Measurements from ENCODE around the gene TYSND1.

DNA sequence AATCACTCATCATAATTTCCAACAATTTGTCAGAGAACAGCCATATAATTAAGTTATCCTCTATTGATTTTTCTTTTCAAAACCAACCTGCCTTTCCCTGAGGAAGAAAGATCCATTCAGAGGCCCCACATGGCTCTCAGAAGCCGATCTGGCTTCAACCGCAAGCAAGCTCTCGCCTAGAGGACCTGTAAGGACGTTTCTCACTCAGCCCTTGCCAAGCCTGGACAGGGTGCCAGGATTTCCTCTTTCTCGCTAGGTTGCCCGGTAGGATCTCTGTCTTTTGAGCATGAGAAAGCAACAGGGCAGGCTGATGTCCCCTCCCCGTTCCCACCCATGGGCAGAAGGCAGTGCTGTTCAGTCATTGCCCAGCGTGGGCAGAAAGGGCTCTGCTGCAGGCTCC, 26.9 kb downstream of the TYSND1 start:
- TF ChIP-seq, protein P1, sequence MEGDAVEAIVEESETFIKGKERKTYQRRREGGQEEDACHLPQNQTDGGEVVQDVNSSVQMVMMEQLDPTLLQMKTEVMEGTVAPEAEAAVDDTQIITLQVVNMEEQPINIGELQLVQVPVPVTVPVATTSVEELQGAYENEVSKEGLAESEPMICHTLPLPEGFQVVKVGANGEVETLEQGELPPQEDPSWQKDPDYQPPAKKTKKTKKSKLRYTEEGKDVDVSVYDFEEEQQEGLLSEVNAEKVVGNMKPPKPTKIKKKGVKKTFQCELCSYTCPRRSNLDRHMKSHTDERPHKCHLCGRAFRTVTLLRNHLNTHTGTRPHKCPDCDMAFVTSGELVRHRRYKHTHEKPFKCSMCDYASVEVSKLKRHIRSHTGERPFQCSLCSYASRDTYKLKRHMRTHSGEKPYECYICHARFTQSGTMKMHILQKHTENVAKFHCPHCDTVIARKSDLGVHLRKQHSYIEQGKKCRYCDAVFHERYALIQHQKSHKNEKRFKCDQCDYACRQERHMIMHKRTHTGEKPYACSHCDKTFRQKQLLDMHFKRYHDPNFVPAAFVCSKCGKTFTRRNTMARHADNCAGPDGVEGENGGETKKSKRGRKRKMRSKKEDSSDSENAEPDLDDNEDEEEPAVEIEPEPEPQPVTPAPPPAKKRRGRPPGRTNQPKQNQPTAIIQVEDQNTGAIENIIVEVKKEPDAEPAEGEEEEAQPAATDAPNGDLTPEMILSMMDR (IDR thresholded peaks at IDR 0.05; ENCODE audit: insufficient read depth, low read length, poor library complexity, severe bottlenecking): no peak
- no peak for TF ChIP-seq EZH2phosphoT487 (conservative IDR thresholded peaks at IDR 0.05; ENCODE audit: low read length)

All from SU-DHL-6 (cell line).